AG04450 (cell line): ENCODE results near the gene BICRA. TPM values are rescaled to one million over a fixed set of nuclear protein-coding genes. Genes with fewer than 3 reads are reported as not detected.

ENCODE experiments used
- CTCF ChIA-PET: fragments of 300-600, 350-600 bp; formaldehyde crosslinking; extraction: SDS; loops from one replicate; lab custom pipeline; 2022; ENCODE audit warnings: antibody characterized with exemption, inconsistent platforms; lab: Charles Lee
- POLR2A ChIA-PET: fragments of 350-600 bp; formaldehyde crosslinking; extraction: SDS; loops from one replicate; lab custom pipeline; 2021; ENCODE audit warnings: antibody characterized with exemption, inconsistent platforms; lab: Yijun Ruan, JAX
- DNase-seq: peaks from one replicate; pipeline ENCODE4 v3.0.0-alpha.2; 2011; ENCODE audit warnings: low read depth, low spot score
- H3K27ac ChIP-seq: one replicate; pipeline ENCODE4 v1.5.1; 2012; ENCODE audit warnings: low read depth, low read length, control low read depth
- H3K27me3 ChIP-seq: one replicate; pipeline ENCODE4 v1.6.0; 2012; ENCODE audit warnings: low read length; ENCODE audit not compliant: control insufficient read depth, insufficient read depth
- H3K4me3 ChIP-seq: 2 replicates; pipeline ENCODE4 v1.5.1; 2011; ENCODE audit warnings: mild to moderate bottlenecking, low read depth, low read length, control low read depth
- H3K9me3 ChIP-seq: 2 replicates; pipeline ENCODE4 v1.5.1; 2012; ENCODE audit warnings: low read length; ENCODE audit not compliant: control insufficient read depth, insufficient read depth
- polyA plus RNA-seq: library from polyadenylated mRNA; depleted of rRNA; stranded (reverse); fragments of >200 nt; gene quantifications from 2 replicates; pipeline ENCODE4 v1.2.3, GENCODE V29; 2011
- TF ChIP-seq, protein P1 (sequence below): IDR thresholded peaks from 2 replicates; pipeline ENCODE4 v1.5.1; 2011; ENCODE audit warnings: low read depth, low read length, control low read depth, inconsistent platforms

The BICRA gene
- polyA plus RNA-seq, 1 experiment: 0.72 TPM

GRCh38 chr19:47681388-47681787, 72.5 kb downstream of the BICRA start:
- no peak for DNase-seq
- Histone ChIP-seq H3K27ac (no peak overlapping the region), H3K27me3 (no peaks in the 10 kb centered on the region), H3K9me3 (no peaks in the 10 kb centered on the region; the same call in 1 of the 2 replicates), H3K4me3 (no peak overlapping the region)
- TF ChIP-seq, protein P1, sequence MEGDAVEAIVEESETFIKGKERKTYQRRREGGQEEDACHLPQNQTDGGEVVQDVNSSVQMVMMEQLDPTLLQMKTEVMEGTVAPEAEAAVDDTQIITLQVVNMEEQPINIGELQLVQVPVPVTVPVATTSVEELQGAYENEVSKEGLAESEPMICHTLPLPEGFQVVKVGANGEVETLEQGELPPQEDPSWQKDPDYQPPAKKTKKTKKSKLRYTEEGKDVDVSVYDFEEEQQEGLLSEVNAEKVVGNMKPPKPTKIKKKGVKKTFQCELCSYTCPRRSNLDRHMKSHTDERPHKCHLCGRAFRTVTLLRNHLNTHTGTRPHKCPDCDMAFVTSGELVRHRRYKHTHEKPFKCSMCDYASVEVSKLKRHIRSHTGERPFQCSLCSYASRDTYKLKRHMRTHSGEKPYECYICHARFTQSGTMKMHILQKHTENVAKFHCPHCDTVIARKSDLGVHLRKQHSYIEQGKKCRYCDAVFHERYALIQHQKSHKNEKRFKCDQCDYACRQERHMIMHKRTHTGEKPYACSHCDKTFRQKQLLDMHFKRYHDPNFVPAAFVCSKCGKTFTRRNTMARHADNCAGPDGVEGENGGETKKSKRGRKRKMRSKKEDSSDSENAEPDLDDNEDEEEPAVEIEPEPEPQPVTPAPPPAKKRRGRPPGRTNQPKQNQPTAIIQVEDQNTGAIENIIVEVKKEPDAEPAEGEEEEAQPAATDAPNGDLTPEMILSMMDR: no peak
- CTCF ChIA-PET: no interaction called here
- POLR2A ChIA-PET: no interaction called here

DNA sequence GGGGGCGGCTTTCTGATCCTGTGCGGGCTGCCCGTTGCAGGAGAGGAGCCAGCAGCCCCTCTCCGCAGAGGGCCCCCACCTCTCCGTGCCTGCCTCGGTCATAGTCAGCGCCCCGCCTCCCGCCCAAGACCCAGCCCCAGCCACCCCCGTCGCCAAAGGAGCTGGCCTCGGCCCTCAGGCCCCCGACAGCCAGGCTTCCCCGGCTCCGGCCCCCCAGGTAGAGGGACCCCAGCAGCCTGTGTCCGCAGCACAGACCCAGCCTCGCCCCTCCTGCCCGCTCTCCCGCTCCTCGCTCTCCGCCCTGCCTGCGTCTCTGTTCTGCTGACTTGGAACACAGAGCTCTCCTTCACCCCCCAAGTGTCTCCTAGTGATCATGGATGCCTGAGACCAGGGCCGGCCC, 73.0 kb downstream of the BICRA start:
- TF ChIP-seq, protein P1: no peak
- no peak for DNase-seq
- H3K9me3 ChIP-seq: no peaks in the 10 kb centered on the region; the same call in 1 of the 2 replicates
- H3K4me3 ChIP-seq: no peak overlapping the region
- H3K27me3 ChIP-seq: no peaks in the 10 kb centered on the region
- H3K27ac ChIP-seq: no peak overlapping the region
- POLR2A ChIA-PET: interaction anchor here (0.6 kb wide), 1 partner anchor 92 kb away, joined by 3 read pairs; no protein-coding TSS in a partner anchor
- CTCF ChIA-PET: no interaction called here

- TF ChIP-seq, protein P1: no peak
- Histone ChIP-seq H3K4me3 (no peak overlapping the region), H3K9me3 (no peaks in the 10 kb centered on the region; the same call in 1 of the 2 replicates), H3K27me3 (no peaks in the 10 kb centered on the region), H3K27ac (no peak overlapping the region)
- ChIA-PET POLR2A (no interaction called here), CTCF (no interaction called here)
- no peak for DNase-seq
These were observed 74.0 kb downstream of the BICRA start for GRCh38 chr19:47682939-47683338.

DNA sequence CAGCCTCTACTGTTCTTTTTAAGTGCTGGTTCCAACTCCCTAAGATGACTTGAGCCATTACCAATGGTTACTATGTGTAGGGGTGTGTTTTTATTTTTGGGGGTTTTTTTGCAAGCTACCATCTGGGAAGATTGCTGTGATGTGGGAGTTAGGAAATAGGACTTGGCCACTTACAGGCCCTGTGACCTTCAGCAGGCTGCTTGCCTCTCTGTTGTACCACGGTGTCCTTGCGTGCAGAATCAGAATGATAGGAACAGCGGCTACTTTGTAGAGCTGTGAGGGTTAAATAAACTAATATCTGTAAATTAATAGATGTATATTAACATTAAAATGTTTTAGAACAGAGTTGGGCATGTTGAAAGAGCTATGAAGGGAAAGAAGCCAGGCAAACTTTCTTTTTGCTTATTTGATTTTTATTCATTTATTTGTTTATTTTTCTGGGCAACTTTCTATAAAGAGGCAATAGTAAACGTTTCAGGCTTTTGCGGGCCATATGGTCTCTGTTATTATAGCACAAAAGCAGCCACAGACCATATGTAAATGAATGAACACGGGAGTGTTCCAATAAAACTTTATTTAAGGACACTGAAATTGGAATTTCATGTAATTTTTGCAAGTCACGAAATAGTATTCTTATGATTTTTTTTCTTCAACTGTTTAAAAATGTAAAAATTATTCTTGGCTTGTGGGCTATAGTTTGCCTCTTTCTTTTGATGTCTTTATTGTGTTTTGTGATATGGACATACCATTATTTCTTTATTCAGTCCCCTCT, 77.9 kb downstream of the BICRA start:
- CTCF ChIA-PET: no interaction called here
- POLR2A ChIA-PET: interaction anchor here (0.6 kb wide), 1 partner anchor 77 kb away, joined by 7 read pairs; no protein-coding TSS in a partner anchor
- no peak for DNase-seq
- TF ChIP-seq, protein P1: no peak
- H3K9me3 ChIP-seq: peaks cover 3% of the 10 kb centered on the region; the same call in 1 of the 2 replicates
- H3K4me3 ChIP-seq: no peak overlapping the region
- no peaks in the 10 kb centered on the region for H3K27me3 ChIP-seq
- no peak overlapping the region for H3K27ac ChIP-seq

- H3K9me3 ChIP-seq: peaks cover 3% of the 10 kb centered on the region; the same call in 1 of the 2 replicates
- H3K27me3 ChIP-seq: no peaks in the 10 kb centered on the region
- TF ChIP-seq, protein P1: no peak
- H3K4me3 ChIP-seq: no peak overlapping the region
- no peak for DNase-seq
- CTCF ChIA-PET: no interaction called here
- H3K27ac ChIP-seq: no peak overlapping the region
- POLR2A ChIA-PET: no interaction called here
These were observed 79.0 kb downstream of the BICRA start for GRCh38 chr19:47687906-47688305.
